ENCODE results near the gene INSRR.

Gene INSRR

GRCh38 chr1:156873659-156874058, 14.7 kb upstream of the INSRR start:
- DNase-seq: no peak

DNA sequence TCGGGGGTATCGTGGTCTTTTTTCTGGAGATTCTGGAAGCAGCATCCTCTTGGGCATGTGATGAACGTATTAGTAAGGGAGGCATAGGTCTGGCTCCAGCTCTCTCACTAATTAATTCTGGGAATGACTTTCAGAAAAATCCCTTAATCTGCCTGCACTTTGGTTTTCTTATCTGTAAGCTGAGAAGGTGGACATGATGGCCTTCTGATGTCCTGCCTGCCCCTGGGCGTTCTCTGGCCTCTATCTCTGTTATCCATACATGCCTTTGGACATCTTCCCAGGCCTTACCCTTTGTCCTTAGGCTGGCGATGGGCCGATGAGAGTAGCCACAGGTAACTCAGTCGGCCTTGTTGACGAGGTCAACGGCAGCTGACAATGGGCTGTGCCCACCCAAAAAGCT, 10.5 kb upstream of the INSRR start:
- DNase-seq: no peak

DNA sequence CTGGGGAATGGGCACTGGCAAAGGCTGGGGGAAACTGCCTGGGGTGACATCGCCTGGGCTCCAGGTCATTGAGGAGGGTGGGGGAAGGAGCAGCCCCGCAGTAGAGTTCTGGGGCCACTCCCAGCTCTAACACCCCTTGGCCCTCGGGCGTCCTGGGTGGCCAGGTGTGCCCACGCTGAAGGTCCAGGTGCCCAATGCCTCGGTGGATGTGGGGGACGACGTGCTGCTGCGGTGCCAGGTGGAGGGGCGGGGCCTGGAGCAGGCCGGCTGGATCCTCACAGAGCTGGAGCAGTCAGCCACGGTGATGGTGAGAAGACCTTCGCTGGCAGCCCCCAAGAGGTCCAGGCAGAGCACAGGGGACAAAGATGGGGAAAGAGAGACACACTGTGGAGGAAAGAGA, 9.4 kb upstream of the INSRR start:
- no peak for DNase-seq

GRCh38 chr1:156866249-156866909, 7.5 kb upstream of the INSRR start:
- DNase-seq: no peak

DNA sequence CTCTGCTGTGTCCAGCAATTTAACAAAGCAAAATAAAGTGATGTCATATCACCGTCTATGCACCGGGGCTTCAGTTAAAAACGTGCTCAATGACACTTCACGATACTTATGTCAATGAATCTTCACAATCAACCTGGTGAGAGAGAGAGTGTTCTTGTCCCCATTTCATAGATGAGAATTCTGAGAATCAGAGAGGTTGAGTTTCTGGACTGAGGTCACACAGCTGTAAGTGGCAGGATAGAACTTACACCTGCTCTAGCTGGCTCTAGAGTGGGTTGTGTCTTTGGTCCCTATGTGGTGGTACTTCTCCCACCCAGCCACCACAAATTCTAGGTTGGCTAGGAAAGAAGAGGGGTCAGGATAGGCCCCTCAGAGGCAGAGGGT, 6.9 kb upstream of the INSRR start:
- DNase-seq: no peak

DNA sequence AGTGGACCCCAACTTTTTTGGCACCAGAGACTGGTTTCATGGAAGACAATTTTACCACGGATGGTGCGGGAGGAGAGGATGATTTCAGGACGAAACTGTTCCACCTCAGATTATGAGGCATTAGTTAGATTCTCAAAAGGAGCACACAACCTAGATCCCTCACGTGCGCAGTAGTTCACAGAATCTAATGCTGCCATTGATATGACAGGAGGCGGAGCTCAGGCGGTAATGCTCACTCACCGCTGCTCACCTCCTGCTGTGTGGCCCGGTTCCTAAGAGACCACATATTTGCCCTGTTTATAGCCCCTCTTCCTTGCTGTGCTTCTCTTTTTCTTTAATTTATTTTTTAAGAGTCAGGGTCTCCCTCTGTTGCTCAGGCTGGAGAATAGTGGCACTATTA, 6.3 kb upstream of the INSRR start:
- no peak for DNase-seq

- no peak for DNase-seq
Measured at GRCh38 chr1:156864796-156865195, 5.9 kb upstream of the INSRR start.

GRCh38 chr1:156863631-156864030, 4.7 kb upstream of the INSRR start:
- DNase-seq: no peak

- DNase-seq: no peak
Measured at GRCh38 chr1:156862997-156863599, 4.2 kb upstream of the INSRR start.

DNA sequence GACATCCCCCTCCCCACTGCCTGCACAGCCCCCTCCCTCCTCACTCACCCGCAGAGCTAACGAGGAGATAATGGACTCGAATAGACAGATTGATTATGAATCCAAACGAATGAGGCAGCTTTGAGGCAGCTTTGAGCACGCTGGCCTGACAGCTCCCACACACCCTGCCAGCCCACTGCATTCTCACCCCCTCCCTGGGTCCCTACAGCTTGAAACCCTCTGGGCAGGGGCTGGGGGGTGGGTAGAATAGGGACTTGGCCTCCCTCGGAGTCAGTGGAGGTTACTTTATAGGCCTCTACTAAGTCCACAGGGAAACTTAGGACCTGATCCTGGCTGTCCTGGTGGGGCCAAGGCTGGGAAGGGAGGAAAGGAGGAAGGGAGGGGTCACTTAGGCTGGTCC, 3.7 kb upstream of the INSRR start:
- DNase-seq: no peak

DNA sequence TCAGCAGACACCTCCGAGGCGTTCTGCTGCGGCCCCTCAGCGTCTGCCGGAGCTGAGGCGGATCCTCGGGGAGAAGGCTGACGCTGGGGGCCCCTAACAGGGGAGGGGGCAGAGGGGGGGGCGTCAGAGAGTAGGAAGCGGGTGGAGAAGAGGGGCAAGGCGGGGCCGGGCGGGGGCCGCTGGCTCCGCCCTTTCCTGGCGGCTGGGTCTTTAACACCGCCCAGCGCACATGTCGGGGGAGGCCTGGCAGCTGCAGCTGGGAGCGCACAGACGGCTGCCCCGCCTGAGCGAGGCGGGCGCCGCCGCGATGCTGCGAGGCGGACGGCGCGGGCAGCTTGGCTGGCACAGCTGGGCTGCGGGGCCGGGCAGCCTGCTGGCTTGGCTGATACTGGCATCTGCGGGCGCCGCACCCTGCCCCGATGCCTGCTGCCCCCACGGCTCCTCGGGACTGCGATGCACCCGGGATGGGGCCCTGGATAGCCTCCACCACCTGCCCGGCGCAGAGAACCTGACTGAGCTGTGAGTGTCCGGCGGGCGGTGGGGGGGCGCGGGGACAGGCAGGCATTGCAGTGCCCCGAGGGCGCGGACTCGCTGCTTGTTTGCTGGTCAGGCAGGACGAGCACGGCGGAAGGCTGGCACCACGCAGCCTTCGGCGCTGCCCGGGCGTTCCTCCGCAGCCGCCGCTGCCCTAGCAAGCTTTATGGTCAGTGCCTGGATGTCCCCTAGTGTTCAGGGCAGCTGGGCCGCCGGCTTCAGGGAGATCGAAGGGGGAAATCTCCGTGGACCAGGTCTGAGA, 1.9 kb upstream of the INSRR start, which contains the start of gene NTRK1:
Gene NTRK1, plus strand, starts transcription at position 238 of the 796 bp plus-strand sequence. Its CDS starts 70 bp downstream, at position 308.
- peak; percentile 52 for DNase-seq

- peak; percentile 52 for DNase-seq
Measured at GRCh38 chr1:156860113-156860627, 1.3 kb upstream of the INSRR start.

DNA sequence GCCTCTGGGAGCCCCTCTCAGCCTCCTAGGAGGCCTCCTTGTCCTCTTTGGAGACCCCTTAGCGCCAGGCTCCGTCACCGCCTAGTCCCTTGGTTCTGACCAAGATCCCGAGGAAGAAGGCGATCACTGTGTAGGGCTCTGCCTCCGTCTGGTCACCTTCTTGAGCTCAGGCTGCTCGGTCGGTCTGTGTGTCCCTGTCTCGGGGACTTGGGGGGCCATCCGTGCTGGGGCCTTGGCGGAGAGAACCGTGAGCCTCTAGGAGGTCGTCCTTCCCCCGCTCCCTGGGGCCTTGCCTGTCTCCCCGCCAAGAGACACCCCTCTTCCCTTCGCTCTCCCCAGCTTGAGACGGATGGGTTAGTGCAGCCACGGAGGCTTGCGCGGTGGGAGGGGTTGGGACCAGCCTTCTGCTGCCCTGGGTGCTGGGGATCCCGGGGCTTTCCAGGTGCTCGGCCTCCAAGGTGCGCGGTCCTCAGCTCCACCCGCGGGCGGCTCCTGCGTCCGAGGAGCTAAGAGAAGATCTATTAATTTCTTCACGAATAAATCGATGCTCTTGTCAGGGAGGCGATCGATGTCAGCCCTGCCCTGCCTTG, 701 bp upstream of the INSRR start:
- DNase-seq: no peak

- DNase-seq: no peak
Measured at GRCh38 chr1:156858555-156858956, 361 bp downstream of the INSRR start.

DNA sequence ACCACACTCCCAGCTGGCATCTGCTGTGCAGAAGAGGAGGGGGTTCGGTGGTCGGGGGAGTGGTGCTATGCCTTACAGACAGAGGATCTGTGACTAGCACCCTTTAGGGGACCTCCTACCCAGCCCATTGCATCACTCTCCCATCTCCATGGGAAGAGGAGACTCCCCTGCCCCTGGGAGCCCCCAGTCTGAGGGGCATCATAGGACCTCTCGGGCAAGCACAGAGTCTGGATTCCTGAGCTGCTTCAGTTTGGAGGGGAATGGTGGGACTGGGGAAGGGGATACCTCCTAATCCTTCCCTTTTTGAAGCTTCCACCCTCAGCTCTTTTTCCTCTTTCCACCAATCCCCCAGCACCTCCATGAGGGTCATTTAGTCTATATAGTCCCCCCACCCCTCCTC, 1.4 kb downstream of the INSRR start:
- DNase-seq: no peak

GRCh38 chr1:156856282-156856785, 2.6 kb downstream of the INSRR start:
- DNase-seq: no peak

- DNase-seq: no peak
Measured at GRCh38 chr1:156854634-156855033, 4.3 kb downstream of the INSRR start.

DNA sequence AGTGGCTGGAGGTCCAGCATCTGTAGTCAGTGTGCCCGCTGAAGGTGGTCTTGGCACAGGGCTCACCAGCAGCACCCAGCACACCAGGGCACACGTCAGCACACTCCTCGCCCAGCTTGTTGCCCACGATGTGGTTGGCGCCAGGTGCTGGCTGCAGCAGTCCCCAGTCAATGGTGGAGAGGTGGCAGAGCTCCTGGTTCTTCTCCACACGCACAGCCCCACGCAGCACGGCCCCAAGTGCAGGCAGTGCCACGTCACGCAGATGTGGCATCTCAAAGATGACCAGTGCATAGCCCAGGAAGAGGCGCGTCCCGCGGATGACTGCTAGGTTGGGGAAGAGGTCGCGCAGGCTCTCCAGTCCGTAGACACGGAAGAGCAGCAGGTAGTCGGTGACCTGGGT, 5.2 kb downstream of the INSRR start:
- no peak for DNase-seq

GRCh38 chr1:156852418-156852874, 6.5 kb downstream of the INSRR start:
- peak; percentile 90 for DNase-seq

DNA sequence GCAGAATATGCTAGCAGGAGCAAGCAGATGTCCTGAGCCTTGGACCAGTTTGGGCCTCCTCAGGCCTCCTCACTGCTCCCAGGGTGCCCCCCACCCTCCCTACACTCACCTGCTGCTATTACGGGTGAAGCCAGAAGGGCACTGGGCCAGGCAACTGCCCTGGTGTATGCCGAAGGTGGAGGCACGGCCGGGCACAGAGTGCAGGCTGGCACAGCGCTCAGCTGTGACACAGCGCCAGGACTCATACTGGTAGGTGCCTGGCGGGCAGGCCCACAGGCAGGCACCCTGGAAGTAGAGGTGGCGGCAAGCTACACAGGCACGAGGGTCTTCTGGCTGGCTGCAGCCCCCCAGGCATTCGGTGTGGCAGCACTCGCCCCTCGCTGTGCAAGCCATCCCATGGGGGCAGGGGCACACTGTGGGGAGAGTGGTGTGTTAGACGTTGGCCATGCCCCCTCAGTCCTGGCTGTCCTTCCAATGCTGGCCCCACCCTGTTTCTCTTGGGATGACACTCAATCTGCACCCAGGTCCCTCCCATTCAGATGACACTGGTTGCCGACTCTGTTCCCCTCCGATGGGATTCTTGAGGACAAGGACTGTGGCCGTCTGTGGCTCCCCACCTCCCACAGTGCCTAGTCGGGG, 7.0 kb downstream of the INSRR start:
- no peak for DNase-seq

DNA sequence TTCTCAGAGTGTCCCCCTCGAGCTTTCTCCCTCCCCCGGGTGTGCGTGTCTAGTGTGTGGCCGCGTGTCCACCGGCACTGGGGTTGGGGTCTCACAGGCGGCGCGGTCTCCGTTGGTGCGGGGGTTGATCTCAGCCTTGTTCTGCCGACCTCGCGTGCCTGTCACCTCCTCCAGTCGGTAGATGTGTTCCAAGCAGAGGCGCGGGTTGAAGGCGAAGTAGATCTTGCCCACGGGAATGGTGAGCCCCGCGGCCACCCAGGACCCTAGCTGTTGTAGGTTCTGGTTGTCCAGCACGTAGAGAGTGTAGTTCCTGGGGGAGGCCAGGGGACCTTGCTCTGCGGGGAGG, 9.8 kb downstream of the INSRR start:
- DNase-seq: no peak

DNA sequence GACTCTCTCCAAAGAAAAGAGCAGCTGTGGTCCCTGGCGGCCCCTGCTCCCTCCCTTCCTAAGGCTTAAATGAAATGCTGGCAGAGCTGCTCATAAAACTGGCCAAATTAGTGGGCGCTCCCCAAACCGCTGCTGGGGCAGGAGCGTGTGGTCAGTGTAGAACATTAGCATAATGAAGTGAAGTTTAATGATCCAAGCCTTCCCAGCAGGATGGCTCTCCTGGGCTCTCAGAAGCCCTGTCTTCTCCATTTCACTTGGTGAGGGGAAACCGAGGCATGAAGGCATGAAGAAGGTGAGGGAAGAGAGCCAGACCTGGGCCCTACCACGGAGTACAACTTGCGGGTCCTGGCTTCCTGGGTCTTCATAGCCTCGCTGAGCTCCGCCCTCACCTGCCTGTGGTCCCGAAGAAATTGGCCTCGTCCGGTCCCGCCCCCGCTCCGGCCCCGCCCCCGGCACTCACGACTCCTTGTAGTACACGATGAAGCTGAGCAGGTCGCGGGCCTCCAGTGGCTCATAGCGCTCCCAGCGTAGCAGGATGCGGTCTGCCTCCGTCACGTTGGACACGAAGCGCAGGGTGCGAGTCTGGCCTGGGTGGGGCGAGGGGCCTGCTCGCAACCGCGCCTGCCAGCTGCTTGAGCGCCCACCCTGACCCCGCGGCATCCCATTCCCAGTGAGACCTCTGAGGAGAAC, 10.3 kb downstream of the INSRR start:
- DNase-seq: no peak

Data from NCI-H748 treated with DMSO at 0.1 percent for 48 hours (cell line).